ENCODE data around the gene LDLRAD4.

Gene LDLRAD4

GRCh38 chr18:13619505-13620205 is 401.1 kb downstream of the LDLRAD4 start:
- in situ Hi-C loops (cut with MboI; ENCODE audit: low sequenced_read_pairs) = no loop called here

- in situ Hi-C loops (cut with MboI; ENCODE audit: low sequenced_read_pairs) = no loop called here
Observed at GRCh38 chr18:13620206-13620672, 401.7 kb downstream of the LDLRAD4 start.

GRCh38 chr18:13620818-13621445 is 402.4 kb downstream of the LDLRAD4 start:
- in situ Hi-C loops (cut with MboI; ENCODE audit: low sequenced_read_pairs) = no loop called here

GRCh38 chr18:13621446-13621849 is 402.9 kb downstream of the LDLRAD4 start:
- in situ Hi-C loops (cut with MboI; ENCODE audit: low sequenced_read_pairs) = no loop called here

GRCh38 chr18:13621886-13622619 is 403.5 kb downstream of the LDLRAD4 start:
- in situ Hi-C loops (cut with MboI; ENCODE audit: low sequenced_read_pairs) = no loop called here

- in situ Hi-C loops (cut with MboI; ENCODE audit: low sequenced_read_pairs) = no loop called here
Observed at GRCh38 chr18:13622751-13623150, 404.2 kb downstream of the LDLRAD4 start.

GRCh38 chr18:13623348-13623747 is 404.8 kb downstream of the LDLRAD4 start:
- in situ Hi-C loops (cut with MboI; ENCODE audit: low sequenced_read_pairs) = no loop called here

GRCh38 chr18:13623871-13624270 is 405.3 kb downstream of the LDLRAD4 start:
- in situ Hi-C loops (cut with MboI; ENCODE audit: low sequenced_read_pairs) = no loop called here

- in situ Hi-C loops (cut with MboI; ENCODE audit: low sequenced_read_pairs) = no loop called here
Observed at GRCh38 chr18:13624563-13625237, 406.1 kb downstream of the LDLRAD4 start.

GRCh38 chr18:13625355-13625754 is 406.8 kb downstream of the LDLRAD4 start:
- in situ Hi-C loops (cut with MboI; ENCODE audit: low sequenced_read_pairs) = no loop called here

- in situ Hi-C loops (cut with MboI; ENCODE audit: low sequenced_read_pairs) = no loop called here
Observed at GRCh38 chr18:13625843-13626543, 407.4 kb downstream of the LDLRAD4 start.

GRCh38 chr18:13626544-13626908 is 408.0 kb downstream of the LDLRAD4 start:
- in situ Hi-C loops (cut with MboI; ENCODE audit: low sequenced_read_pairs) = no loop called here

GRCh38 chr18:13627639-13628038 is 409.1 kb downstream of the LDLRAD4 start:
- in situ Hi-C loops (cut with MboI; ENCODE audit: low sequenced_read_pairs) = no loop called here

GRCh38 chr18:13628211-13628610 is 409.7 kb downstream of the LDLRAD4 start:
- in situ Hi-C loops (cut with MboI; ENCODE audit: low sequenced_read_pairs) = no loop called here

- in situ Hi-C loops (cut with MboI; ENCODE audit: low sequenced_read_pairs) = no loop called here
Observed at GRCh38 chr18:13629841-13630715, 411.5 kb downstream of the LDLRAD4 start.

GRCh38 chr18:13630716-13631268 is 412.2 kb downstream of the LDLRAD4 start:
- in situ Hi-C loops (cut with MboI; ENCODE audit: low sequenced_read_pairs) = no loop called here

GRCh38 chr18:13633700-13634099 is 415.1 kb downstream of the LDLRAD4 start:
- in situ Hi-C loops (cut with MboI; ENCODE audit: low sequenced_read_pairs) = no loop called here

GRCh38 chr18:13635046-13635445 is 416.5 kb downstream of the LDLRAD4 start:
- in situ Hi-C loops (cut with MboI; ENCODE audit: low sequenced_read_pairs) = no loop called here

Measured in HL-60/S4 treated with retinoic acid at 250 ng/mL for 4 days and 3 days (cell line).